ENCODE results near the gene RALGPS1. TPM values are rescaled to one million over a fixed set of nuclear protein-coding genes. Genes with fewer than 3 reads are reported as not detected.

RALGPS1 gene
- polyA plus RNA-seq, 4 donors: 16.6 to 53.3 (median 26.8) TPM

- peak overlapping the region in 1 of 3 donors; percentile 87 for H3K27ac ChIP-seq (ENCODE audit: low read depth in 1 of 3, low read length in 2 of 3)
- no peak for FAIRE-seq
- H3K4me3 ChIP-seq (ENCODE audit: low read depth in 1 of 3, low read length in 3 of 3): no peak overlapping the region
- H3K9me3 ChIP-seq (ENCODE audit: control insufficient read depth in 2 of 2, insufficient read depth in 1 of 2, low read depth in 1 of 2, low read length in 1 of 2): no peaks in the 10 kb centered on the region
- peaks cover 0 to 29% (median 5%) of the 10 kb centered on the region in 3 donors for H3K4me1 ChIP-seq (ENCODE audit: control insufficient read depth in 3 of 3, insufficient read depth in 2 of 3, low read depth in 1 of 3, low read length in 2 of 3)
- WGBS, 3 donors: 95 to 97% (median 97%) methylated on average over 9 of the region's 9 CpGs
- H3K36me3 ChIP-seq (ENCODE audit: control insufficient read depth in 3 of 3, insufficient read depth in 2 of 3, low read depth in 1 of 3, low read length in 3 of 3): peaks cover 0 to 20% (median 0%) of the 10 kb centered on the region in 3 donors
- no peaks in the 10 kb centered on the region for H3K27me3 ChIP-seq (ENCODE audit: control insufficient read depth in 3 of 3, insufficient read depth in 3 of 3, low read length in 3 of 3)
- DNase-seq: no peak
Measured at GRCh38 chr9:127161081-127161624, 246.6 kb downstream of the RALGPS1 start.

GRCh38 chr9:127162046-127162863, 247.7 kb downstream of the RALGPS1 start:
- no peak overlapping the region for H3K4me3 ChIP-seq (ENCODE audit: low read depth in 1 of 3, low read length in 3 of 3)
- 64 to 67% (median 65%) methylated on average over 9 of the region's 9 CpGs for WGBS, 3 donors
- H3K9me3 ChIP-seq (ENCODE audit: control insufficient read depth in 2 of 2, insufficient read depth in 1 of 2, low read depth in 1 of 2, low read length in 1 of 2): no peaks in the 10 kb centered on the region
- DNase-seq (no peak), FAIRE-seq (no peak)
- peak overlapping the region; percentile 28 to 87 (median 45) for H3K27ac ChIP-seq (ENCODE audit: low read depth in 1 of 3, low read length in 2 of 3)
- H3K4me1 ChIP-seq (ENCODE audit: control insufficient read depth in 3 of 3, insufficient read depth in 2 of 3, low read depth in 1 of 3, low read length in 2 of 3): peaks cover 0 to 29% (median 5%) of the 10 kb centered on the region in 3 donors
- peaks cover 0 to 30% (median under 1%) of the 10 kb centered on the region in 3 donors for H3K36me3 ChIP-seq (ENCODE audit: control insufficient read depth in 3 of 3, insufficient read depth in 2 of 3, low read depth in 1 of 3, low read length in 3 of 3)
- H3K27me3 ChIP-seq (ENCODE audit: control insufficient read depth in 3 of 3, insufficient read depth in 3 of 3, low read length in 3 of 3): no peaks in the 10 kb centered on the region

DNA sequence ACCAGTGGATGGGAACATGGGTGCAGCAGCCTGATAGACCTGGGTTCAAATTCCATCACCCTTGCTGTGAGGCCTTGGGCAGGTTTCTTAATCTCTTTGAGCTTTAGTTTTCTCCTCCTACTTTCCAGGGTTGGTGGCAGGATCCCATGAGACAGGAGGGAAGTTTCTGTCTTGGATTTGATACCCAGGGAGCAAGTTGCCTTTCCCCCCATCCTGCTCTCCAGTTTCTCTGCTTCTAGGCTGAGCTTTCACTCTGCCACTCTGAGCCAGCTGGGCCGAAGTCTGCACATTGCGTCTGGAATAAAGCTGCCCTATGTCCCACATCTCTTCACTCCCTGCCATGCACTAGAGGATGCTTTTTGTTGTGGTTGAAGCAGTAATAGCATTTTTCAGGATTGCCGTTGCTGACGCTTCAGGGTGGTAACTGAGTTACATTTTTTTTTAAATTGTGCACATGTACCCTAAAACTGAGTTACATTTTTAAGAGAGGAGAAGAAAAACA, 248.3 kb downstream of the RALGPS1 start:
- H3K27me3 ChIP-seq (ENCODE audit: control insufficient read depth in 3 of 3, insufficient read depth in 3 of 3, low read length in 3 of 3): no peaks in the 10 kb centered on the region
- peaks cover 0 to 37% (median 4%) of the 10 kb centered on the region in 3 donors for H3K36me3 ChIP-seq (ENCODE audit: control insufficient read depth in 3 of 3, insufficient read depth in 2 of 3, low read depth in 1 of 3, low read length in 3 of 3)
- no peak overlapping the region for H3K4me3 ChIP-seq (ENCODE audit: low read depth in 1 of 3, low read length in 3 of 3)
- FAIRE-seq: no peak
- H3K9me3 ChIP-seq (ENCODE audit: control insufficient read depth in 2 of 2, insufficient read depth in 1 of 2, low read depth in 1 of 2, low read length in 1 of 2): no peaks in the 10 kb centered on the region
- peak overlapping the region; percentile 28 to 87 (median 45) for H3K27ac ChIP-seq (ENCODE audit: low read depth in 1 of 3, low read length in 2 of 3)
- DNase-seq: peak; percentile 54 to 87
- peaks cover 0 to 29% (median 5%) of the 10 kb centered on the region in 3 donors for H3K4me1 ChIP-seq (ENCODE audit: control insufficient read depth in 3 of 3, insufficient read depth in 2 of 3, low read depth in 1 of 3, low read length in 2 of 3)
- 82 to 87% (median 85%) methylated on average over 4 of the region's 4 CpGs for WGBS, 3 donors

GRCh38 chr9:127163409-127163808, 248.8 kb downstream of the RALGPS1 start:
- no peak for FAIRE-seq
- DNase-seq: peak; percentile 9 to 17
- Histone ChIP-seq H3K27ac (ENCODE audit: low read depth in 1 of 3, low read length in 2 of 3) (peak overlapping the region in 1 of 3 donors; percentile 43), H3K27me3 (ENCODE audit: control insufficient read depth in 3 of 3, insufficient read depth in 3 of 3, low read length in 3 of 3) (no peaks in the 10 kb centered on the region), H3K9me3 (ENCODE audit: control insufficient read depth in 2 of 2, insufficient read depth in 1 of 2, low read depth in 1 of 2, low read length in 1 of 2) (no peaks in the 10 kb centered on the region), H3K4me3 (ENCODE audit: low read depth in 1 of 3, low read length in 3 of 3) (no peak overlapping the region), H3K36me3 (ENCODE audit: control insufficient read depth in 3 of 3, insufficient read depth in 2 of 3, low read depth in 1 of 3, low read length in 3 of 3) (peaks cover 0 to 42% (median 4%) of the 10 kb centered on the region in 3 donors), H3K4me1 (ENCODE audit: control insufficient read depth in 3 of 3, insufficient read depth in 2 of 3, low read depth in 1 of 3, low read length in 2 of 3) (peaks cover 0 to 29% (median 5%) of the 10 kb centered on the region in 3 donors)
- WGBS, 3 donors: 63 to 79% (median 74%) methylated on average over 2 of the region's 2 CpGs

DNA sequence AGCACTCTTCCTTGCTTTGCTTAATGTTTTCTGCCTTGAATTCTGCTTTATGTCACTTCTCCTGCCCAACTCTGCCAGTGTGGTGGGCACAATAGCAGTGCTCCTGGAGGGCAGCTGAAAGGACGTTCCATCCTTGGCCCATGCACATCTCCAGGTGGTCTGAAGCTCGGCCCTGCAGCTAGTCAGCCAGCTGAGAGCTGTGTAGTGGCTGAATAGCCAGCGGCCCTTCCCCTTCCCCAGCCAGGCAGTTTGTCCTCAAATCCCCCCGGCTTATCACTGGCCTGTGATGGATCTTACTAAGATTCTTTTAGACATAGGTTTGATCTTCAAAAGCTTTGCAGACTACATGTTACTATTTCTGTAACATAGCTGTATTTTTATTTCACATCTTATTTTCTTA, 250.5 kb downstream of the RALGPS1 start:
- Histone ChIP-seq H3K4me1 (ENCODE audit: control insufficient read depth in 3 of 3, insufficient read depth in 2 of 3, low read depth in 1 of 3, low read length in 2 of 3) (peaks cover 0 to 21% (median 5%) of the 10 kb centered on the region in 3 donors), H3K27ac (ENCODE audit: low read depth in 1 of 3, low read length in 2 of 3) (no peak overlapping the region), H3K36me3 (ENCODE audit: control insufficient read depth in 3 of 3, insufficient read depth in 2 of 3, low read depth in 1 of 3, low read length in 3 of 3) (peaks cover 0 to 49% (median 4%) of the 10 kb centered on the region in 3 donors), H3K27me3 (ENCODE audit: control insufficient read depth in 3 of 3, insufficient read depth in 3 of 3, low read length in 3 of 3) (no peaks in the 10 kb centered on the region), H3K4me3 (ENCODE audit: low read depth in 1 of 3, low read length in 3 of 3) (no peak overlapping the region), H3K9me3 (ENCODE audit: control insufficient read depth in 2 of 2, insufficient read depth in 1 of 2, low read depth in 1 of 2, low read length in 1 of 2) (no peaks in the 10 kb centered on the region)
- DNase-seq: no peak
- WGBS, 3 donors: 89 to 98% (median 93%) methylated on average over 4 of the region's 4 CpGs
- no peak for FAIRE-seq

- no peaks in the 10 kb centered on the region for H3K9me3 ChIP-seq (ENCODE audit: control insufficient read depth in 2 of 2, insufficient read depth in 1 of 2, low read depth in 1 of 2, low read length in 1 of 2)
- no peaks in the 10 kb centered on the region for H3K27me3 ChIP-seq (ENCODE audit: control insufficient read depth in 3 of 3, insufficient read depth in 3 of 3, low read length in 3 of 3)
- DNase-seq: no peak
- H3K36me3 ChIP-seq (ENCODE audit: control insufficient read depth in 3 of 3, insufficient read depth in 2 of 3, low read depth in 1 of 3, low read length in 3 of 3): peaks cover 0 to 44% (median 4%) of the 10 kb centered on the region in 3 donors
- WGBS, 3 donors: 83 to 96% (median 84%) methylated on average over 5 of the region's 5 CpGs
- H3K4me3 ChIP-seq (ENCODE audit: low read depth in 1 of 3, low read length in 3 of 3): no peak overlapping the region
- H3K4me1 ChIP-seq (ENCODE audit: control insufficient read depth in 3 of 3, insufficient read depth in 2 of 3, low read depth in 1 of 3, low read length in 2 of 3): peaks cover 0 to 20% (median 5%) of the 10 kb centered on the region in 3 donors
- no peak overlapping the region for H3K27ac ChIP-seq (ENCODE audit: low read depth in 1 of 3, low read length in 2 of 3)
- FAIRE-seq: no peak
Measured at GRCh38 chr9:127166111-127166510, 251.5 kb downstream of the RALGPS1 start.

DNA sequence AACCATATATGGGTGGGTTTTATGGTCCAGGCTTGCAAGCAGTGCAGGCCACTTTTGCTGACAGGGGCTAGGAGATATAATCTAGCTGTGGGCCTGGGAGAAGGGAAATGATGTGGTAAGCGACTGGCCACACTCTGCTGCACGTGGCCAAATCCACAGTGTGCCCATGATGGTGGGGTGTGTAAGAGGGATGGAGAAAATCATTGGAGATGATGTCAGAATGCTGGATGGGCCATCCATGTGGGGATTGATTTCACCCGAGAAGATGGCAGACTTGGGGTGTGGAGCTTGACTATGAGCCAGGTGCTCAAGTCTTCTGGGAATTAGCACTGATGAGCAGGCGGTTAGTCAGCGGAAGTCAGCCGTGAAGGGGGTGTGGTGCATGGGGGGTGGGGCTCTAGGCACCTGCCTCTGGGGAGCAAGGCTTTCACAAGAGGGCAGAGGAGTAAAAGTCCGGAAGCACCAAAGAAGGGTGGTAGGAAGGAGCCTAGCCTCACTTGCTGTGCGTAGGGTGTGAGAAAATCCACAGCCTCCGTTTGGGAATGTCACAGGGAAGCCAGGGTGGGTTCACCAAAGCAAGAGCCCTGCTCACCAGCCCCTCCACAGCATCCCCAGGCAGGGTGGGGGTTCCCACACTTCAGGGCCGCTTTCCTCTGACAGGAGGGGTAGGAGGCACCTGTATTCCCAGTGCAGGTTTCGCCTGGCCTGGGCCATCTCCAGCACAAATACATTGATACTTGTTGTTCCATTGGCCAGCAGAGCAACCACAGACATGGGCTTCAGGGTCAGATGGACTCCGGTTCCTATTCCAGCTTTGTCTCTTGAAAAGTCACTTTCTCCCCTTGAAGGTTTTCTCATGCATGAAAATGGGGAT, 252.3 kb downstream of the RALGPS1 start:
- Histone ChIP-seq H3K4me1 (ENCODE audit: control insufficient read depth in 3 of 3, insufficient read depth in 2 of 3, low read depth in 1 of 3, low read length in 2 of 3) (peaks cover 0 to 18% (median 3%) of the 10 kb centered on the region in 3 donors), H3K36me3 (ENCODE audit: control insufficient read depth in 3 of 3, insufficient read depth in 2 of 3, low read depth in 1 of 3, low read length in 3 of 3) (peaks cover 0 to 40% (median 4%) of the 10 kb centered on the region in 3 donors), H3K4me3 (ENCODE audit: low read depth in 1 of 3, low read length in 3 of 3) (no peak overlapping the region), H3K27me3 (ENCODE audit: control insufficient read depth in 3 of 3, insufficient read depth in 3 of 3, low read length in 3 of 3) (no peaks in the 10 kb centered on the region), H3K27ac (ENCODE audit: low read depth in 1 of 3, low read length in 2 of 3) (no peak overlapping the region), H3K9me3 (ENCODE audit: control insufficient read depth in 2 of 2, insufficient read depth in 1 of 2, low read depth in 1 of 2, low read length in 1 of 2) (no peaks in the 10 kb centered on the region)
- DNase-seq (peak in 1 of 2 donors; percentile 69), FAIRE-seq (no peak)
- 59 to 74% (median 70%) methylated on average over 12 of the region's 12 CpGs for WGBS, 3 donors
